Panc1 (cell line): ENCODE results near the gene MTG1. TPM values are rescaled to one million over a fixed set of nuclear protein-coding genes. Genes with fewer than 3 reads are reported as not detected.

Experiments
- ATAC-seq: fragments of 200-7000 bp; cut with Tn5 transposase; 2 replicates; pipeline ENCODE4 v1.9.1; 2020; ENCODE audit warnings: mild to moderate bottlenecking, moderate library complexity
- BruUV-seq: library from RNA; stranded (reverse); fragments of 400-500 nt; replicated peaks from 2 replicates; lab custom pipeline; 2021; lab: Mats Ljungman, UMichigan
- CTCF ChIA-PET: fragments of 300-600 bp; sonication (Branson Sonifier 250); formaldehyde crosslinking; loops from one replicate; lab custom pipeline; 2022; ENCODE audit warnings: antibody characterized with exemption; lab: Charles Lee
- POLR2A ChIA-PET: fragments of 300-600 bp; sonication (Branson Sonifier 250); formaldehyde crosslinking; loops from one replicate; lab custom pipeline; 2022; ENCODE audit warnings: antibody characterized with exemption; lab: Charles Lee
- DNase-seq: peaks from one replicate; pipeline ENCODE4 v3.0.0-alpha.2; 2010; ENCODE audit warnings: low read depth, low spot score
- H3K27ac ChIP-seq: 2 replicates; pipeline ENCODE4 v1.5.1; 2011; ENCODE audit warnings: mild to moderate bottlenecking, low read length, inconsistent platforms
- H3K27me3 ChIP-seq: fragments of 200-500 bp; sonication (Bioruptor generic); 2 replicates; pipeline ENCODE4 v1.6.0; 2014; ENCODE audit warnings: low read length, inconsistent platforms; ENCODE audit not compliant: control insufficient read depth, insufficient read depth
- H3K36me3 ChIP-seq: fragments of 200-500 bp; sonication (Bioruptor generic); 2 replicates; pipeline ENCODE4 v1.5.1; 2014; ENCODE audit warnings: inconsistent platforms, mild to moderate bottlenecking, low read length, moderate library complexity; ENCODE audit not compliant: control insufficient read depth, insufficient read depth
- H3K4me1 ChIP-seq: 2 replicates; pipeline ENCODE4 v1.5.1; 2011; ENCODE audit warnings: inconsistent platforms, mild to moderate bottlenecking, low read length, moderate library complexity; ENCODE audit not compliant: control insufficient read depth, insufficient read depth
- H3K4me3 ChIP-seq, 2 experiments: 2 replicates each; pipeline ENCODE4 v1.5.1; 2011 to 2012; ENCODE audit warnings: low read depth in 2 of 2, low read length in 2 of 2, mild to moderate bottlenecking in 2 of 2, inconsistent platforms in 1 of 2, moderate library complexity in 1 of 2
- H3K9me3 ChIP-seq: fragments of 200-500 bp; sonication (Bioruptor generic); 2 replicates; pipeline ENCODE4 v1.5.1; 2014; ENCODE audit warnings: low read depth, mild to moderate bottlenecking, inconsistent platforms, low read length, moderate library complexity; ENCODE audit not compliant: control insufficient read depth, insufficient read depth
- CTCF ChIP-seq: fragments of 450-650 bp; IDR thresholded peaks from 2 replicates; pipeline ENCODE4 v1.5.1; 2017; ENCODE audit warnings: mild to moderate bottlenecking
- POLR2AphosphoS5 ChIP-seq: IDR thresholded peaks from 2 replicates; pipeline ENCODE4 v1.6.1; 2012; ENCODE audit warnings: mild to moderate bottlenecking, low read depth, low read length, moderate library complexity
- REST ChIP-seq, 2 experiments: IDR thresholded peaks; 2 replicates each; pipeline ENCODE4 v1.6.1; 2011 to 2012; ENCODE audit warnings: low read depth in 2 of 2, control low read depth in 1 of 2, low read length in 1 of 2, mild to moderate bottlenecking in 1 of 2, moderate library complexity in 1 of 2; ENCODE audit not compliant: insufficient read depth in 1 of 2
- SIN3A ChIP-seq: IDR thresholded peaks from 2 replicates; pipeline ENCODE4 v1.6.1; 2012; ENCODE audit warnings: low read depth, mild to moderate bottlenecking, low read length, moderate library complexity, borderline replicate concordance; ENCODE audit not compliant: insufficient read depth
- TCF7L2 ChIP-seq: IDR thresholded peaks from 2 replicates; pipeline ENCODE4 v1.6.1; 2011; ENCODE audit warnings: mild to moderate bottlenecking, low read depth, low read length, inconsistent platforms
- in situ Hi-C: cut with HindIII; loops from 2 replicates; pipeline ENCODE4 v1.10.0; 2016; ENCODE audit warnings: low sequenced_read_pairs, low pct_unique_long_range_greater_than_20kb
- intact Hi-C: fragments of 100-400 bp; cut with micrococcal nuclease; formaldehyde crosslinking; loops from one replicate; pipeline ENCODE4 v1.10.0; 2022; ENCODE audit not compliant: unreplicated experiment
- total RNA-seq: library from RNA; stranded (reverse); gene quantifications from one replicate; pipeline ENCODE4 v1.2.1, GENCODE V29; 2021; ENCODE audit not compliant: unreplicated experiment

The MTG1 gene
- total RNA-seq, 1 experiment from 2014 or later, result 96.4 TPM

- ATAC-seq (no peak), DNase-seq (no peak)
- ChIA-PET POLR2A (no interaction called here), CTCF (no interaction called here)
- in situ Hi-C loops, result no loop called here
- H3K4me1 ChIP-seq, result peaks cover 10% of the 10 kb centered on the region; the same call in 1 of the 2 replicates
- H3K4me3 ChIP-seq, result no peak overlapping the region
- no peaks in the 10 kb centered on the region for H3K27me3 ChIP-seq
- BruUV-seq, result no TSS peak
- H3K9me3 ChIP-seq, result no peaks in the 10 kb centered on the region
- intact Hi-C loops, result no loop called here
- TF ChIP-seq TCF7L2 (no peak), SIN3A (no peak), REST (IDR thresholded peaks at IDR 0.05; ENCODE audit: insufficient read depth in 1 of 2, low read depth in 2 of 2, low read length in 1 of 2) (no peak), CTCF (no peak), POLR2AphosphoS5 (no peak)
- no peak overlapping the region for H3K27ac ChIP-seq
- H3K36me3 ChIP-seq, result no peaks in the 10 kb centered on the region
These were observed 47.5 kb upstream of the MTG1 start for GRCh38 chr10:133346413-133346812.

- Histone ChIP-seq H3K27ac (no peak overlapping the region), H3K36me3 (no peaks in the 10 kb centered on the region), H3K9me3 (no peaks in the 10 kb centered on the region), H3K4me1 (peaks cover 11% of the 10 kb centered on the region; the same call in 1 of the 2 replicates), H3K4me3 (no peak overlapping the region), H3K27me3 (no peaks in the 10 kb centered on the region)
- no peak for DNase-seq
- TF ChIP-seq TCF7L2 (no peak), POLR2AphosphoS5 (no peak), CTCF (no peak), SIN3A (no peak), REST (IDR thresholded peaks at IDR 0.05; ENCODE audit: insufficient read depth in 1 of 2, low read depth in 2 of 2, low read length in 1 of 2) (no peak)
- ChIA-PET CTCF (no interaction called here), POLR2A (interaction anchor here (0.6 kb wide), 1 partner anchor 11 kb away, joined by 4 read pairs; no protein-coding TSS in a partner anchor)
- intact Hi-C loops, result no loop called here
- BruUV-seq, result no TSS peak
- in situ Hi-C loops, result no loop called here
- ATAC-seq, result no peak
These were observed 46.0 kb upstream of the MTG1 start for GRCh38 chr10:133347710-133348517.
